ENCODE measurements around the gene DCDC2. TPM values are rescaled to one million over a fixed set of nuclear protein-coding genes. Genes with fewer than 3 reads are reported as not detected.

Gene DCDC2
- total RNA-seq, 1 experiment from 2014 or later, result 45.1 TPM

DNA sequence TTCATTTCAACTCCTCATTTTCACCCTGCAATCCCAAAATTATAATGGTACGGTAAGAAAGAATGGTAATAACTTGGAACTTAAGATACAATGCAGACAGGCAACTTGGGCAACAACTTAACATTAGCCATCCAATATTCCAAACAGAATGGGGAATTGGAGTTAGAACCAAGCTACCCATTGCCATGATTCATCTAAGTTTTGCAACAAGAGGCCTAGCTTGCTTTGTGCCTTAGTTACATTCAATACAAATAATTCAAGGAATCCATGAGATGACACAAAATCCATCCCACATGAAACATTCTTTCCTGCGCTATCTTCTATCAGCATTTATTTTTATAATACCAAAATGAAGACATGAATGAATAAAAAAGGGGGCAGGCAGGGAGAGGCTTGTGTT lies 28.4 kb downstream of the DCDC2 start:
- peaks cover 36% of the 10 kb centered on the region for H3K4me1 ChIP-seq (ENCODE audit: insufficient read depth, low read length, poor library complexity, severe bottlenecking)
- no peaks in the 10 kb centered on the region for H3K27me3 ChIP-seq (replicated peaks; ENCODE audit: insufficient read depth, low read depth, low read length, poor library complexity)
- no peak overlapping the region for H3K4me3 ChIP-seq (ENCODE audit: low read depth, low read length, poor library complexity, severe bottlenecking)
- BruUV-seq (replicated peaks), result no TSS peak
- no peak for TF ChIP-seq EZH2 (IDR thresholded peaks at IDR 0.05; ENCODE audit: borderline replicate concordance, low read depth, low read length, poor library complexity, severe bottlenecking)
- TF ChIP-seq, protein P1, sequence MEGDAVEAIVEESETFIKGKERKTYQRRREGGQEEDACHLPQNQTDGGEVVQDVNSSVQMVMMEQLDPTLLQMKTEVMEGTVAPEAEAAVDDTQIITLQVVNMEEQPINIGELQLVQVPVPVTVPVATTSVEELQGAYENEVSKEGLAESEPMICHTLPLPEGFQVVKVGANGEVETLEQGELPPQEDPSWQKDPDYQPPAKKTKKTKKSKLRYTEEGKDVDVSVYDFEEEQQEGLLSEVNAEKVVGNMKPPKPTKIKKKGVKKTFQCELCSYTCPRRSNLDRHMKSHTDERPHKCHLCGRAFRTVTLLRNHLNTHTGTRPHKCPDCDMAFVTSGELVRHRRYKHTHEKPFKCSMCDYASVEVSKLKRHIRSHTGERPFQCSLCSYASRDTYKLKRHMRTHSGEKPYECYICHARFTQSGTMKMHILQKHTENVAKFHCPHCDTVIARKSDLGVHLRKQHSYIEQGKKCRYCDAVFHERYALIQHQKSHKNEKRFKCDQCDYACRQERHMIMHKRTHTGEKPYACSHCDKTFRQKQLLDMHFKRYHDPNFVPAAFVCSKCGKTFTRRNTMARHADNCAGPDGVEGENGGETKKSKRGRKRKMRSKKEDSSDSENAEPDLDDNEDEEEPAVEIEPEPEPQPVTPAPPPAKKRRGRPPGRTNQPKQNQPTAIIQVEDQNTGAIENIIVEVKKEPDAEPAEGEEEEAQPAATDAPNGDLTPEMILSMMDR (conservative IDR thresholded peaks at IDR 0.05; ENCODE audit: low read depth, low read length), result no peak
- ChIA-PET CTCF (no interaction called here), POLR2A (ENCODE audit: low non-redundant PET) (no interaction called here)
- no peak for DNase-seq (ENCODE audit: low spot score)
- no peaks in the 10 kb centered on the region for H3K9me3 ChIP-seq (ENCODE audit: low read depth, low read length, poor library complexity, severe bottlenecking)
- peaks cover 4% of the 10 kb centered on the region for H3K36me3 ChIP-seq (ENCODE audit: insufficient read depth, low read length, poor library complexity, severe bottlenecking)
- intact Hi-C loops (cut with micrococcal nuclease; ENCODE audit: unreplicated experiment), result no loop called here
- no peak overlapping the region for H3K27ac ChIP-seq (ENCODE audit: low read depth, low read length, poor library complexity, severe bottlenecking)

DNA sequence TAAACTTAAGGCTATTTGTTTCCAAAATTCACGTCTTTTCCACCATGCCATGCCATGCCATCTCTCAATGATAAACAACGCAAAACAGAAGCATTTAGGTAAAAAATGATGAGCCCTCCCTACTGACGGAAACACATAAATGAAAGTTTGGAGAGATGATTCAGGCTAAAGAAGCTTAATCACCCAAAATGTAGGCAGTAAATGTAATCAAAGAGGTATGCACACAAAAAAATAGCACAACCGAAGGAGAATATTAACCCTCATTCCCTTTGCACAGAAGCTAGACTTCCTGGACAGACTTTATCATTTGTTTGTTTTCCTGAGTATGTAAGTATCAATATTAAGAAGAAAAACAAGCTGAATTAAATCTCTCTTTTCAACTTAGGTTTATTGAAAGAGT lies 28.8 kb downstream of the DCDC2 start:
- ChIA-PET CTCF (no interaction called here), POLR2A (ENCODE audit: low non-redundant PET) (no interaction called here)
- Histone ChIP-seq H3K4me3 (ENCODE audit: low read depth, low read length, poor library complexity, severe bottlenecking) (no peak overlapping the region), H3K27me3 (replicated peaks; ENCODE audit: insufficient read depth, low read depth, low read length, poor library complexity) (no peaks in the 10 kb centered on the region), H3K36me3 (ENCODE audit: insufficient read depth, low read length, poor library complexity, severe bottlenecking) (peaks cover 4% of the 10 kb centered on the region), H3K27ac (ENCODE audit: low read depth, low read length, poor library complexity, severe bottlenecking) (no peak overlapping the region), H3K4me1 (ENCODE audit: insufficient read depth, low read length, poor library complexity, severe bottlenecking) (peaks cover 38% of the 10 kb centered on the region), H3K9me3 (ENCODE audit: low read depth, low read length, poor library complexity, severe bottlenecking) (no peaks in the 10 kb centered on the region)
- no peak for DNase-seq (ENCODE audit: low spot score)
- no peak for TF ChIP-seq EZH2 (IDR thresholded peaks at IDR 0.05; ENCODE audit: borderline replicate concordance, low read depth, low read length, poor library complexity, severe bottlenecking)
- TF ChIP-seq, protein P1 (conservative IDR thresholded peaks at IDR 0.05; ENCODE audit: low read depth, low read length), result no peak
- intact Hi-C loops (cut with micrococcal nuclease; ENCODE audit: unreplicated experiment), result no loop called here
- no TSS peak for BruUV-seq (replicated peaks)

DNA sequence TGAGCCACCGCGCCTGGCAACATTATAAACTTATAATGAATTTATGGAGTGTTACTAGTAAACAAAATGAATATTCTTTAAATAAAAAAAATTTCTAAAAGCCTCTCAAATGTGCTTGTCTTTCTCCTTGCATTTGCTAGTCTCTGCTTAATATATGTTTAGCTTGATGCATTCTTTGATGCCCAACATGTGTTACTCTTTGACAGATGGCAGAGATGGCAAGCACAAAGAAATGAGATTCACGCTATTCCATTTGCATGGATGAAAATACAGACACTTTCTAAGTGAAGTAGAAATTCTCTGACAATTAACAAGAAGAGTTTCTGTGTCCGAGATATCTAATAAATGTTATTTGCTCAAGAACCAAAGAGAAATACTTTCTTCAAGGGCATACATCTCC lies 30.1 kb downstream of the DCDC2 start:
- Histone ChIP-seq H3K36me3 (ENCODE audit: insufficient read depth, low read length, poor library complexity, severe bottlenecking) (no peaks in the 10 kb centered on the region), H3K27ac (ENCODE audit: low read depth, low read length, poor library complexity, severe bottlenecking) (no peak overlapping the region), H3K27me3 (replicated peaks; ENCODE audit: insufficient read depth, low read depth, low read length, poor library complexity) (no peaks in the 10 kb centered on the region), H3K4me1 (ENCODE audit: insufficient read depth, low read length, poor library complexity, severe bottlenecking) (peaks cover 41% of the 10 kb centered on the region), H3K9me3 (ENCODE audit: low read depth, low read length, poor library complexity, severe bottlenecking) (no peaks in the 10 kb centered on the region), H3K4me3 (ENCODE audit: low read depth, low read length, poor library complexity, severe bottlenecking) (no peak overlapping the region)
- ChIA-PET CTCF (no interaction called here), POLR2A (ENCODE audit: low non-redundant PET) (no interaction called here)
- no peak for TF ChIP-seq EZH2 (IDR thresholded peaks at IDR 0.05; ENCODE audit: borderline replicate concordance, low read depth, low read length, poor library complexity, severe bottlenecking)
- TF ChIP-seq, protein P1 (conservative IDR thresholded peaks at IDR 0.05; ENCODE audit: low read depth, low read length), result no peak
- no TSS peak for BruUV-seq (replicated peaks)
- intact Hi-C loops (cut with micrococcal nuclease; ENCODE audit: unreplicated experiment), result no loop called here
- no peak for DNase-seq (ENCODE audit: low spot score)
